ENCODE results near the gene GOLGA2. TPM values are rescaled to one million over a fixed set of nuclear protein-coding genes. Genes with fewer than 3 reads are reported as not detected.

GOLGA2 gene
- polyA plus RNA-seq, 5 donors: 106 to 133 (median 126) TPM

- DNase-seq: no peak
These were observed 60.1 kb downstream of the GOLGA2 start for GRCh38 chr9:128215491-128216409.

- no peak for DNase-seq
These were observed 61.0 kb downstream of the GOLGA2 start for GRCh38 chr9:128214571-128215490.

DNA sequence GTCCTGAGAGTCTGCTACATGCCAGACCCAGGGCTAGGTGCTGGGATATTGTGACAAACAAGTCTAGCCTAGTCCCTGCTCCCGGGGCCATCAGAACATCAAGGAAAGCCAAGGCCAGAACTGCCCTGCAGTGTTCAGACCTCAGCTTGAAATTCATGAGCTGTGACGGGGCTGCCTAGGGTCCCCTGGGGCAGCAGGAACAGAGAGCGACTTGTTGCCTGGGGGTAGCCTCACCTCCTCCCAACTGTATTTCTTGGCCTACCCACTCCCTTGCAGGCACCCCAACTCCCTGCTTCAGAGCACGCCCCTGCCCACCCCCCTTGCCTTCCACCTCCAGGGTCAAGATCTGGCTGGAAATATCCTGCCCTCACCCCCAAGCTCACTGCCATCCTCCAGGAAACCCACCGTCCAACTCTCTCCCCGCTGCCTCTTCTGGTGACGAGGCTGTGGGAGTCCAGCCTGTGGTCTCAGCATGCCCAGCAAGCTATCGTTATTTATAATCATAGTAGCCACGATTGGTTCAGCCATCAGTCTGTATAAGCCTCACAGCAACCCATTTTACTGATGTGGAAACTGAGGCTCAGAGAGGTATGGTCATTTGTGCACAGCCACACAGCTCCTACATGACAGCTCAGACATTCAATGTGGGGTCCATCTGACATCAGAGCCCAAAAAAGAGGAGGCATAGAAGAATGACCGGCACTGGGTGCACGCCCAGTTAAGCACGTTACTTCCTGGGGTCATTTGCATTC, 61.9 kb downstream of the GOLGA2 start:
- no peak for DNase-seq

GRCh38 chr9:128211981-128212281, 63.9 kb downstream of the GOLGA2 start:
- DNase-seq: no peak

GRCh38 chr9:128211186-128211980, 64.4 kb downstream of the GOLGA2 start:
- no peak for DNase-seq

GRCh38 chr9:128208946-128209669, 66.7 kb downstream of the GOLGA2 start:
- no peak for DNase-seq

DNA sequence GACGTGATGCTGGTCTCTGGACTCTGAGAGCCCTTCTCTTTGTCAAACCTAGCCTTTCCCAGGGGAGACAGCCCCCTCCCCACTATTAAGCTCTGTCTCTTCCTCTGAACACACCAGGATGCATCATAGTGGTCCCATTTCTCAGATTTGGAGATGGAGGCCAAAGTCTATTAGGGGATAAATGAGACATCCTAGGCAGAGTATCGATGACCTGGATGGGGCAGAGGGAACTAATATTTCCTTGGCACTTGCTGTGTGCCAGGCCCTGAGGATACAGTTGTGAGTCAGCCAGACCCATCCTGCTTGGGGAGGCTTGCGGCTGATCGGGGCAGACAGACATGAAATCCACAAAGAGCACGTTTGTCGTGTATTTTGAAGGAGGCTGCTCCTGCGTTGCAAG, 67.4 kb downstream of the GOLGA2 start:
- no peak for DNase-seq

- DNase-seq: no peak
These were observed 68.6 kb downstream of the GOLGA2 start for GRCh38 chr9:128206916-128207910.

DNA sequence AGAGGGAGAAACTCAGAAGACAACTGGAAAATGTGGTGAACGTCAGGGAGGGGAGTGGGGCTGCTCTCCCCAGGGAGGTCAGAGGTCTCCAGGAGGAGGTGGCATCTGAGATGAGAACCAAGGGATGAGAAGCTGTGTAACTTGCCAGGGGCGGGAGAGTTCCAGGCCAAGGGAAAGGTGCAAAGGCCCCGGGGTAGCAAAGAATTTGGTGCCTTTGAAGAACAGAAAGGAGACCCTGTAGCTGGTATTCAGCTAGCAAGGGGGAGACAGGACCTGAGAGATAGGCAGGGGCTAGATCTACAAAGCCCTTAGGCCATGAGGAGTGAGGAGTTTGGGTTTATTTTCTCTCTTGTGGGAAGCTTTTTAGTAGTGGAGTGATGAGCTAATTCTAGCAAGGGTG, 69.3 kb downstream of the GOLGA2 start:
- DNase-seq: no peak

Other genes starting within 250 kb of the GOLGA2 start
- gene NAIF1, start 208.7 kb downstream of the GOLGA2 start, polyA plus RNA-seq (ENCODE audit: insufficient read depth in 1 of 5, insufficient read length in 5 of 5, low replicate concordance in 1 of 5): 10 to 100 TPM in 2 of 5 donors, 1 to 10 TPM in 3; 8.0 to 12.6 (median 8.9) TPM
- 10 to 100 TPM; 12.8 to 16.1 (median 13.1) TPM for gene SLC25A25, start 207.8 kb downstream of the GOLGA2 start, polyA plus RNA-seq (ENCODE audit: insufficient read depth in 1 of 5, insufficient read length in 5 of 5, low replicate concordance in 1 of 5)
- gene PTGES2, start 148.3 kb downstream of the GOLGA2 start, polyA plus RNA-seq (ENCODE audit: insufficient read depth in 1 of 5, insufficient read length in 5 of 5, low replicate concordance in 1 of 5): 10 to 100 TPM; 25.9 to 50.8 (median 31.5) TPM
- 1 to 10 TPM; 1.2 to 1.9 (median 1.5) TPM for gene LCN2, start 126.6 kb downstream of the GOLGA2 start, polyA plus RNA-seq (ENCODE audit: insufficient read depth in 1 of 5, insufficient read length in 5 of 5, low replicate concordance in 1 of 5)
- gene BBLN, start 115.7 kb downstream of the GOLGA2 start, polyA plus RNA-seq (ENCODE audit: insufficient read depth in 1 of 5, insufficient read length in 5 of 5, low replicate concordance in 1 of 5): 10 to 100 TPM; 22.0 to 60.2 (median 33.4) TPM
- 100 to 1,000 TPM; 120 to 157 (median 155) TPM for gene CIZ1, start 84.4 kb downstream of the GOLGA2 start, polyA plus RNA-seq (ENCODE audit: insufficient read depth in 1 of 5, insufficient read length in 5 of 5, low replicate concordance in 1 of 5)
- gene DNM1, start 72.6 kb downstream of the GOLGA2 start, polyA plus RNA-seq (ENCODE audit: insufficient read depth in 1 of 5, insufficient read length in 5 of 5, low replicate concordance in 1 of 5): 10 to 100 TPM; 42.3 to 88.2 (median 59.5) TPM
- 10 to 100 TPM; 29.0 to 37.1 (median 34.5) TPM for gene SWI5, start 269 bp upstream of the GOLGA2 start, polyA plus RNA-seq (ENCODE audit: insufficient read depth in 1 of 5, insufficient read length in 5 of 5, low replicate concordance in 1 of 5)
- gene TRUB2, start 46.4 kb upstream of the GOLGA2 start, polyA plus RNA-seq (ENCODE audit: insufficient read depth in 1 of 5, insufficient read length in 5 of 5, low replicate concordance in 1 of 5): 10 to 100 TPM; 29.3 to 34.5 (median 33.0) TPM
- 10 to 100 TPM; 44.2 to 75.6 (median 66.0) TPM for gene COQ4, start 46.8 kb upstream of the GOLGA2 start, polyA plus RNA-seq (ENCODE audit: insufficient read depth in 1 of 5, insufficient read length in 5 of 5, low replicate concordance in 1 of 5)
- gene SLC27A4, start 64.5 kb upstream of the GOLGA2 start, polyA plus RNA-seq (ENCODE audit: insufficient read depth in 1 of 5, insufficient read length in 5 of 5, low replicate concordance in 1 of 5): 10 to 100 TPM in 2 of 5 donors, 1 to 10 TPM in 3; 7.0 to 17.3 (median 9.5) TPM
- gene URM1, start 95.4 kb upstream of the GOLGA2 start, polyA plus RNA-seq (ENCODE audit: insufficient read depth in 1 of 5, insufficient read length in 5 of 5, low replicate concordance in 1 of 5): 10 to 100 TPM; 56.5 to 66.1 (median 58.7) TPM
- gene CERCAM, start 144.8 kb upstream of the GOLGA2 start, polyA plus RNA-seq (ENCODE audit: insufficient read depth in 1 of 5, insufficient read length in 5 of 5, low replicate concordance in 1 of 5): 10 to 100 TPM; 35.6 to 64.0 (median 50.3) TPM
- 10 to 100 TPM; 54.5 to 64.8 (median 58.6) TPM for gene ODF2, start 180.0 kb upstream of the GOLGA2 start, polyA plus RNA-seq (ENCODE audit: insufficient read depth in 1 of 5, insufficient read length in 5 of 5, low replicate concordance in 1 of 5)
- 10 to 100 TPM; 26.3 to 30.6 (median 30.0) TPM for gene GLE1, start 228.7 kb upstream of the GOLGA2 start, polyA plus RNA-seq (ENCODE audit: insufficient read depth in 1 of 5, insufficient read length in 5 of 5, low replicate concordance in 1 of 5)